Measurements from ENCODE around the gene VWA8.

Gene VWA8

DNA sequence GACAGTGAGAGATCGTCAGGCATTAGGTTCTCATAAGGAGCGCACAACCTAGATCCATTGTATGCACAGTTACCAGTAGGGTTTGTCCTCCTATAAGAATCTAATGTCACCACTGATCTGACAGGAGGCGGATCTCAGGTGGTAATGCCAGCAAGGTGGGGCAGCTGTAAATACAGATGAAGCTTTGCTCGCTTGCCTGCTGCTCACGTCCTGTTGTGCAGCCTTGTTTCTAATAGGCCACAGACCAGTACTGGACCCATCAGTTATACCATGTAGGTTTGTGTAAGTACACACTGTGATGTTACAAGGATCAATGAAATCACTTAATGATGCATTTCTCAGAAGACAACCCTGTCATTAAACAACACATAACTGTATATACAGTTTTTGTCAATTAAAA lies 23.5 kb downstream of the VWA8 start:
- in situ Hi-C loops (cut with MboI; ENCODE audit: low pct_unique_long_range_greater_than_20kb, low sequenced_read_pairs, unreplicated experiment): no loop called here
- no peak for TF ChIP-seq CTCF (IDR thresholded peaks at IDR 0.05; ENCODE audit: extremely low read depth, insufficient read depth, missing control alignments)
- no peak for DNase-seq (ENCODE audit: low spot score)

GRCh38 chr13:41935501-41935900 lies 25.4 kb downstream of the VWA8 start:
- in situ Hi-C loops (cut with MboI; ENCODE audit: low pct_unique_long_range_greater_than_20kb, low sequenced_read_pairs, unreplicated experiment): no loop called here
- DNase-seq (ENCODE audit: low spot score): no peak
- TF ChIP-seq CTCF (IDR thresholded peaks at IDR 0.05; ENCODE audit: extremely low read depth, insufficient read depth, missing control alignments): no peak

DNA sequence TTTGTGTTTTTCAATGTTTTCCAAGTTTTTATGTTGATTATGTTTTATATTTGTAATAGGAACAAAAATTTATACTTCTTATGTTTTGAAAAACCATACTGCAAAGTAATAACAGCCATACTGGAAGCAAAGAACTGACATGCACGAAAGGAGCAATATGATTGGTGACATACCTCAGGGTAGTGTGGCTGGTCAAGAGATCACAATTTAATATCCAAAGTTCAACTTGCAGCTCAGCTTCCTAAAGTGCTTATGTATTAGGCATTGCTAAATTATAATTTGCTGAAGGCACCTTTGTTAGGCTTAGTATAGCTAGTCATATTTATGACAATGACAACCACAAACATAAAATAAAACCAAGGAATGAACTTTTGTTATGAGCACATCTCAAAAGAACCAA lies 25.9 kb downstream of the VWA8 start:
- DNase-seq (ENCODE audit: low spot score): no peak
- no peak for TF ChIP-seq CTCF (IDR thresholded peaks at IDR 0.05; ENCODE audit: extremely low read depth, insufficient read depth, missing control alignments)
- in situ Hi-C loops (cut with MboI; ENCODE audit: low pct_unique_long_range_greater_than_20kb, low sequenced_read_pairs, unreplicated experiment): no loop called here

GRCh38 chr13:41934120-41934519 lies 26.8 kb downstream of the VWA8 start:
- no peak for DNase-seq (ENCODE audit: low spot score)
- in situ Hi-C loops (cut with MboI; ENCODE audit: low pct_unique_long_range_greater_than_20kb, low sequenced_read_pairs, unreplicated experiment): no loop called here
- TF ChIP-seq CTCF (IDR thresholded peaks at IDR 0.05; ENCODE audit: extremely low read depth, insufficient read depth, missing control alignments): no peak

DNA sequence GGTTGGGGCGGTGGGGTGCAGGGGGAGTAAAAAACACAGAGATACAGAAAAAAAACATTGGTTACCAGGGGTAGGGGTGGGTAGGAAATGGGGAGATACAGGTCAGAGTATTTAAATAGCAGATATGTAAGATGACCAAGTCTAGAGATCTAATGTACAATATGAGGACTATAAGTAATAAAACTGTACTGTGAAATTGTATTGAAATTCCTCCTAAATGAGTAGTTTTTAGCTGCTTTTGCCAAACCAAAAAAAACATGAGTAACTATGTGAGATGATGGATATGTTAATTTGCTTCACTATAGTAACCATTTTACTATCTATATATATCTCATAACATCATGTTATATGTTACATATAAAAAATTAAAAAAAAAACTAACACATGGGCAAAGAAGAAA lies 29.6 kb downstream of the VWA8 start:
- in situ Hi-C loops (cut with MboI; ENCODE audit: low pct_unique_long_range_greater_than_20kb, low sequenced_read_pairs, unreplicated experiment): no loop called here
- DNase-seq (ENCODE audit: low spot score): no peak
- TF ChIP-seq CTCF (IDR thresholded peaks at IDR 0.05; ENCODE audit: extremely low read depth, insufficient read depth, missing control alignments): no peak

DNA sequence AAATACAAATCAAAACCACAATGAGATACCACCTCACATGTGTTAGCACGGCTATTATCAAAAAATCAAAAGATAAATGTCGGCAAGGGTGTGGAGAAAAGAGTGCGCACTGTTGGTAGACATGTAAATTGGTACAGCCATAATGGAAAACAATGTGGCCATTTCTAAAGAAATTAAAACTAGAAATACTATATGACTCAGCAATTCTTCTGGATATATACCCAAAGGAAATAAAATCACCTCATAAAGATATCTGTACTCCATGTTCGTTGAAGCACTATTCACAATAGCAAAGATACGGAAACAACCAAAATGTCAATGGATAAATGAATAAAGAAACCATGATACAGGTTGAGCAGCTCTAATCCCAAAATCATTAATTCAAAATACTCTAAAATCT lies 30.8 kb downstream of the VWA8 start:
- in situ Hi-C loops (cut with MboI; ENCODE audit: low pct_unique_long_range_greater_than_20kb, low sequenced_read_pairs, unreplicated experiment): no loop called here
- DNase-seq (ENCODE audit: low spot score): no peak
- TF ChIP-seq CTCF (IDR thresholded peaks at IDR 0.05; ENCODE audit: extremely low read depth, insufficient read depth, missing control alignments): no peak

DNA sequence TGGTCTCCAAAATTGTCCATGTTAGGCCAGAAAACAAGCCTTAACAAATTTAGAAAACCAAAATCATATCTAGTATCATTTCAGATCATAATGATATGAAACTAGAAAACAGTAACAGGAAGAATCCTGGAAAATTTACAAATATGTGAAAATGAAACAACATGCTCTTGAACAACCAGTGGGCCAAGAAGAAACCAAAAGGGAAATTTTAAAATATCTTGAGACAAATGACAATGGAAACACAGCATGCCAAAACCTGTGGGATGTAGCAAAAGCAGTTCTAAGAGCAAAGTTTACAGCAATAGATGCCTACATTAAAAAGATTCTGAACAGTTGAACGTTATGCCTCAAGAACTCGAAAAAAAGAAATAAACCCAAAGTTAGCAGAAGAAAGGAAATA lies 32.6 kb downstream of the VWA8 start:
- no peak for DNase-seq (ENCODE audit: low spot score)
- no peak for TF ChIP-seq CTCF (IDR thresholded peaks at IDR 0.05; ENCODE audit: extremely low read depth, insufficient read depth, missing control alignments)
- in situ Hi-C loops (cut with MboI; ENCODE audit: low pct_unique_long_range_greater_than_20kb, low sequenced_read_pairs, unreplicated experiment): no loop called here
